SW 1271 (cell line): ENCODE measurements around the gene YAF2.
"Not testable (repeated sequence)": the region's sequence is repeated elsewhere in the genome, so short reads cannot be mapped to it uniquely, and the experiment has no call there.

Source experiments
- DNase-seq, 2 experiments: peaks; one replicate each; lab custom pipeline; 2025; lab: John Stamatoyannopoulos, UW

Gene YAF2

DNA sequence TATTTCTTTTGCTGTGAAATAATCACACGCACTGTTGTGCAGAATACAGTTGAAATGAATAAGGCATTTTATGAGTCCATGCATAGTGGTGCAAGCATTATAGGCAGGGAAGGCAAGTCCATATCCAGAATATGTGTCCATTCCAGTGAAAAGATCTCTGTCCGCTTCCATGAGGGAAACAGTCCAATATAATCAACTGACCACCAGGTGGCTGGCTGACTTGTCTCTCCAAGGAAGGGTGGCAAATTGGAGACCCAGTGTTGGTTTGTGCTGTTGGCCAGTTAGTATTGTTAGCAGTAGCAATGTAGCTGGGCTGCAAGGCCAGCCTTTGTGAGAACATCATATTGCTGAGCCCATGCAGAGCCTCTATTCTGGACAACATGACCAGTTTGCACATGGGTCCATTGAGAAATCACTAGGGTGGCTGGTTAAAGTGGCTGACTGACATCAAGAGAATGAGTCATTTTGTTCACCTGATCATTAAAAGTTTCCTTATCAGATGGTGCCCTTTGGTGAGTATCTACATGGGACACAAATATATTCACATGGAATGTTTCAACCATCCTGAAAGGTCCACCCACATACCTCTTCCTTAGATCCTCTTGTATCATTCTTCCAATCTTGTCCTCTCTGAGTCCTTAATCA, 17.3 kb upstream of the YAF2 start:
- DNase-seq, result no peak

- not testable (repeated sequence) for DNase-seq
These were observed 14.6 kb upstream of the YAF2 start for GRCh38 chr12:42252645-42253044.

DNA sequence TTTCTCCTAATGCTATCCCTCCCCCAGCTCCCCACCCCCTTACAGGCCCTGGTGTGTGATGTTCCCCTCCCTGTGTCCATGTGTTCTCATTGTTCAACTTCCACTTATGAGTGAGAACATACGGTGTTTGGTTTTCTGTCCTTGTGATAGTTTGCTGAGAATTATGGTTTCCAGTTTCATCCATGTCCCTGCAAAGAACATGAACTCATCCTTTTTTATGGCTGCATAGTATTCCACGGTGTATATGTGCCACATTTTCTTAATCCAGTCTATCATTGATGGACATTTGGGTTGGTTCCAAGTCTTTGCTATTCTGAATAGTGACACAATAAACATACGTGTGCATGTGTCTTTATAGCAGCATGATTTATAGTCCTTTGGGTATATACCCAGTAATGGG, 11.0 kb upstream of the YAF2 start:
- not testable (repeated sequence) for DNase-seq

GRCh38 chr12:42240131-42240750, 2.2 kb upstream of the YAF2 start:
- DNase-seq, result no peak

DNA sequence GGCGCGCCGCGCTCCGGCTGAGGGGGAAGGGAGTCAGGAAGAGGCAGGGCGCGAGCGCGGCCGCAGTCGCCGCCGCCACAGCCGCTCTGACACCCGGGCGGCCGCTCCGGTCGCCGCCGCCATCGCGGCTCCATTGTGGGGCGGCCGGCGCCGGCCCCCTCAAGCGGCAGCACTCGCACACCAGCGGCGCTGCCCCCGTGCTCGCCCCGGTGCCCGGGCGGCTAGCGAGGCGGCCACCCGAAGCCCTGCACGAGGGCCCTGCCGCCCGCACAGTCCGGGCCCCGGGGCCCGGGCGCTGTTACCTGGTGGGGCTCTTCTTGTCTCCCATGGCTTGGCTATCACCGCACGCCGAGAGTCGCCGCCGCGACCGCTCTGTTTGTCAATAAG, 202 bp downstream of the YAF2 start:
- DNase-seq, result no peak

DNA sequence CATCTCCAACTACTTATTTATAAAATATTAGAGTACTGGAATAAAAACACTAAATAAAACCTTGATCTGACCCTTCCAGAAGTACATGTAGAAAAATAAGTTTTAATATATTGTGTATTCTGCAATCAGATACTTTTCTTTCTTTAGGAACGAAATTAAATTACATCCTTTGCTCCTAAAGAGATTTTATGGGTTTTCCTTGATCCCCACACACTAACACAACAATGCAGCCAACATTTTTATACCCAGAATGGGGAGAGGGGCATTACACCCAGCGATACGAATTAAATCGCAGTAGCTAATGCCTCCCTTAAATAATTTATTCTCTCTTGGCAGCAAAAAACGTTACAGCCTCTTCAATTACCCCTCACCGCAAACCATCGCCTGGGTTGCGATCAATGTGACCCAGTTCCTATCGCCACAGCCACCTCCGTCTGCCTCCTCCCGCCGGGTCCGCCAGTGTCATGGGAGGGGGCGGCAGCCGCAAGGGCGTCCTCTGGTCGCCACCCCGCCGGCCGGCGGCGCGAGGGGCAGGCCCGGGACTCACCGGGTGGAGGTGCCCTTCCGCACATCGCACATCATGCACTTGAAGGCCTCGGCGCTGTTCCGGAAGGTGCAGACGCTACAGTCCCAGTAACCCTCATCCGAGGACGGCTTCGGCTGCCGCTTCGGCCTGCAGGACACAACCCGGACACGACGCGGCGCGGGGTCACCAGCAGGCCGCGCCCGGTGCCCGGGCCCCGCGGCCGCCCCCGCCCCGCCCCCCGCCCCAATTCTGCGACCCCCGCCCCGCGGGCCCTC, 796 bp downstream of the YAF2 start:
- DNase-seq, result peak; percentile 42 to 67

GRCh38 chr12:42236017-42236416, 2.0 kb downstream of the YAF2 start:
- DNase-seq, result no peak

DNA sequence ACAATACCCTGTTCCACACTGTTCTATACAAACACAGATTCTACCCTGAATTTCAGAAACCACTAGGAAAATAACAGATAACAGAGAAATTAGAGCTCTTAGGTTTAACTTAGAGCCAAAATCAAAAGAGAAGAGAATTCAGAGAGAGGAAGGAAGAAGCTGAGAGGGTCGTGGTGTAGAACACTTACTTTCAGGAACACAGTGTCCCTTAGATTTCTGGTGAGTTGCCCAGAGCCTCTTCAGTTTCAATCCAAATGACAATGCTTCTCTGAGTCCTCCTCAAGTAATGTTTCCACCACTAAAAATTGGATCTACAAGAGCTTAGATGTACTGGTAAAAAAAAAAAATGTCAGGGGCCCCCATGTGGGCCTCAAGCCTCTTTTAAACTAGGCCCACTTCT, 2.6 kb downstream of the YAF2 start:
- DNase-seq, result no peak

- no peak for DNase-seq
These were observed 3.1 kb downstream of the YAF2 start for GRCh38 chr12:42234970-42235369.

GRCh38 chr12:42227525-42227924, 10.5 kb downstream of the YAF2 start:
- DNase-seq, result not testable (repeated sequence)

GRCh38 chr12:42224501-42224900, 13.5 kb downstream of the YAF2 start:
- DNase-seq, result not testable (repeated sequence)

DNA sequence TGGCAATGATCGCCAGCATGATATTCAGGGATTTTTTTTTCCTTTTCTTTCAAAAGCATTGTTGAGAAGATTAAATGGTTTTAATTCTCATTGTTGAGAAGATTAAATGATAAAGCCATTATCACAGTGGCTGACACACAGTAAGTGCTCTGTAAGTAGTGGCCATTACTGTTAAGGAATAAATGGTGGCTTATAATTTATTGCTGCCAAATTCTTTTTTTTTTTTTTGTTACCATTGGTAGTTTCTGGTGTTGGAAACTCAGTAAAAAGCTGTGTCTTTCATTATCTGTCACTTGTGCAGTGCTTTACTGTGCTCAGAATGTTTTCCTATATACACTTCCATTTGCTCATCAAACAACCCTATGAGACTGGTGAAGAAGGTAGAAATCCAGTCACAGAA, 15.3 kb downstream of the YAF2 start:
- no peak for DNase-seq

- no peak for DNase-seq
These were observed 16.3 kb downstream of the YAF2 start for GRCh38 chr12:42221726-42222125.

- DNase-seq, result peak in 1 of 2 experiments; percentile 15
These were observed 20.4 kb downstream of the YAF2 start for GRCh38 chr12:42217656-42218055.

DNA sequence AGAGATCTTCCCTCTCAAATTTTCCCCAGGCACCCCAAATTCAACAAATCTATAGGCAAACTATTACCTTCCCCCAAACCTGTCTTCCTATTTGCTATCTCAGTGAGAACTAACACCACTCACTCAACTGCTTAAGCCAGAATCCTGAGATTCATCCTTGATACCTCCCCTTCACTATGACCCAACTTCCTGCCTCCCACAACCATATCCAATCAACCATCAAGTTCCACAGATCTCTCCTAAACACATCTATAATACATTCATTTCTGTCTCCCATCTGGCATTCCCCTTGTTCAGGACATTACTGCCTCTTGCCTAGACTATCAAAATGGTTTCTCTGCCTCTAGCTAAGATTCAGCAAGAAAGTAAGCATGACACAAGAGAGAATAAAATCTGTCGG, 21.3 kb downstream of the YAF2 start:
- DNase-seq, result no peak

GRCh38 chr12:42215759-42216158, 22.3 kb downstream of the YAF2 start:
- DNase-seq, result not testable (repeated sequence)

GRCh38 chr12:42213954-42214426, 24.1 kb downstream of the YAF2 start:
- no peak for DNase-seq

DNA sequence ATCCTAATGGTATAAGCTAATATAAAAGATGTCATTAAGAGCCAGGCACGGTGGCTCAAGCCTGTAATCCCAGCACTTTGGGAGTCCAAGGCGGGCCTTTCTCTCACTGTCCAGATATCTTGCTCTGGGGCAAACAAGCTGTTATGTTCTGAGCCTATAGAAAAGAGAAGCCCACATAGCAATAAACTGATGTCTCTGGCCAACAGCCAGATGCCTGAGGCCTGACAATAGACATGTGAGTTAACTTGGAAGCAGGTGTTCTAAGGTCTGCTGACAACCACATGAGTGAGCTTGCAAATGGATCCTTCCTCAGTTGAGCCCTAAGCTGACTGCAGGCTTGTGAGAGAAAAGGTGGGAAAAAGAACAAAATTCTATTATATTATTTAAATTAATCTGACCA, 25.0 kb downstream of the YAF2 start:
- DNase-seq, result no peak

DNA sequence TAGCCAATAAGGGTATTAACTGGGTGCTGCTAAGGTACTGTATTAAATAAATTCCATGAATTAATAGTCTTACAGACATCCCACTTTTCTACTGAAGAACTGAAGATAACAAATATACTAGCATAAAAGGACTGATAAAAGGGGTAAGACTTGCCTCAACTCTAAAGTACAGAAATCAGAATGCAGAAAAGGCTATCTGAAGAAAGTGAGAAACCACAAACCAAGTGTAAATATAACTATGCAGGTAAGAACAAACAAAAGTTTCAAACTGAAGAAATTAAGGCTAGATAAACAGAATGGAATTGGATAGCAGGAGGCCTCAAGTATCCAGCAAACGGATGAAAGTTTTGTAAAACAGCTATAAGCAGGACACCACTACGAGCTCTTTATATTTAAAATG, 29.5 kb downstream of the YAF2 start:
- no peak for DNase-seq

GRCh38 chr12:42204819-42205218, 33.2 kb downstream of the YAF2 start:
- DNase-seq, result no peak

DNA sequence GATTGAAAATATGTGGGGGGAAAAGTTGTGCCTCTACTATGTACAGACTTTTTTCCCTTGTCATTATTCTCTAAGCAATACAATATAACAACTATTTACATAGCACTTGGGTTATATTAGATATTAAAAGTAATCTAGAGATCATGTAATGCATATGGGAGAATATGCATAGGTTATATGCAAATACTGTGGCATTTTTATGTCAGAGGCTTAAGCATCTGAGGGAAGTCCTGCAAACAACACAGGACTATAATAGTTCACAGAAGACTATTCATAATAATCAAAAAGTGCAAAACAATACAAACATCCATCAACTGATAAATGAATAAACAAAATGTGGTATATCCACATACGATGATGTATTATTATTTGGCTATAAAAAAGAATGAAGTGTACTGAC, 33.7 kb downstream of the YAF2 start:
- no peak for DNase-seq

DNA sequence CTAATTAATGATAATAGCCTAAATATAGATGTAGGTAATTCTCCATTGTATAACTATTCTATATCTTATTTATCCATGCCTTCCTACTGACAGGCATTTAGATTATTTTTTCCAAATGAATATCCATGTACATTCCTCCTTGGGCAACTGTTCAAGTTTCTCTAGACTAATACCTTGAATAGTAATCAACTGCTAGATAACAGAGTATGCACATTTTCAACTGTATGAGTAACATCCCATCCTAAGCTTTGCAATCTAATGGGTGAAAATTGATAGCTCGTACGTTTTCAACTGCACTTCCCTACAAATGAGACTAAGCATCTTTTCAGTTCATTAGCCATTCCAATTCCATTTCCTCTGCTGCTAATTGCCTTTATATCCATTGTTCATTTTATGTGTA, 37.0 kb downstream of the YAF2 start:
- no peak for DNase-seq

DNA sequence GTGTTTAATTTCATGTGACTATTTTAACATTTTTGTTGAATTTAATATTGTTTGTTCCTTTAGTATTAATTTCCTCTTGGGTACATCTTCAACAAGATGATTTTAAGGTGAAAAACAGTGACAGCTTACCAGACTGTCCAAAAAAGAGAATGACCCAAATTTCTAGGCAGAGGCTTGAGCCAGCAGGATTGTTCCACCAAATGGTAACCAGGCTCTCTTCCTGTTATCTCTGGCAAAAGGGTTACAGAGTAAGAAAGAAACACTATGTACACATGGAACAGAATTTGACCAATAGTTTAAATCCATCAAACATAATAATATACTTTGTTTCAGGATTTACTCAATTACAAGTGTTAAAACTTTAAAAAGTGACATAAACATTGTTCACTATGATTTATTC, 39.0 kb downstream of the YAF2 start:
- DNase-seq, result no peak
